CD14-positive monocyte (primary cell): Measurements from ENCODE around the gene DGKI. TPM values are rescaled to one million over a fixed set of nuclear protein-coding genes. Genes with fewer than 3 reads are reported as not detected.

Source experiments
- DNase-seq, 3 donors: peaks; one replicate each; pipeline ENCODE4 v3.0.0-alpha.2; 2011 to 2022
- H2AFZ ChIP-seq: 2 replicates; pipeline ENCODE4 v1.6.0; 2012; ENCODE audit warnings: mild to moderate bottlenecking, low read depth, low read length, inconsistent platforms; ENCODE audit not compliant: insufficient read depth, poor library complexity, severe bottlenecking
- H3K27ac ChIP-seq, 2 donors: 1 replicate in 1 of 2; 2 replicates in 1 of 2; pipeline ENCODE4 v1.5.1; 2012 to 2013; ENCODE audit warnings: low read length in 2 of 2, control low read depth in 1 of 2, inconsistent platforms in 1 of 2, low read depth in 1 of 2, mild to moderate bottlenecking in 1 of 2
- H3K27me3 ChIP-seq, 2 donors: one replicate each; pipeline versions ENCODE4 v1.6.0 to v1.6.1; 2011 to 2013; ENCODE audit warnings: low read length in 2 of 2; ENCODE audit not compliant: control insufficient read depth in 2 of 2, insufficient read depth in 2 of 2
- H3K36me3 ChIP-seq, 2 donors: replicated peaks in 1 of 2; 1 replicate in 1 of 2; 2 replicates in 1 of 2; pipeline versions ENCODE4 v1.5.1 to v1.6.1; 2012 to 2013; ENCODE audit warnings: low read length in 2 of 2, control low read depth in 1 of 2, inconsistent platforms in 1 of 2, mild to moderate bottlenecking in 1 of 2; ENCODE audit not compliant: insufficient read depth in 2 of 2, control insufficient read depth in 1 of 2
- H3K4me1 ChIP-seq, 2 donors: 1 replicate in 1 of 2; 2 replicates in 1 of 2; pipeline versions ENCODE4 v1.5.1 to v1.6.1; 2012 to 2013; ENCODE audit warnings: low read length in 2 of 2, control low read depth in 1 of 2, inconsistent platforms in 1 of 2, mild to moderate bottlenecking in 1 of 2, moderate library complexity in 1 of 2; ENCODE audit not compliant: insufficient read depth in 2 of 2, control insufficient read depth in 1 of 2
- H3K4me2 ChIP-seq: replicated peaks from 2 replicates; pipeline ENCODE3; 2012; ENCODE audit warnings: low read length, moderate library complexity, mild to moderate bottlenecking; ENCODE audit not compliant: poor library complexity, severe bottlenecking; ENCODE audit errors: extremely low read depth
- H3K4me3 ChIP-seq, 3 experiments: fragments of 200-600 bp in 1 of 3; sonication (generic) in 1 of 3; replicated peaks in 1 of 3; 1 replicate in 2 of 3; 2 replicates in 1 of 3; pipeline ENCODE4 v1.5.1; 2011 to 2013; ENCODE audit warnings: low read length in 3 of 3, mild to moderate bottlenecking in 3 of 3, control low read depth in 2 of 3, low read depth in 2 of 3, inconsistent platforms in 1 of 3, moderate library complexity in 1 of 3
- H3K79me2 ChIP-seq: 2 replicates; pipeline ENCODE4 v1.6.0; 2012; ENCODE audit warnings: mild to moderate bottlenecking, control low read depth, inconsistent platforms, low read length, moderate library complexity; ENCODE audit not compliant: insufficient read depth
- H3K9ac ChIP-seq: 2 replicates; pipeline ENCODE4 v1.6.0; 2017; ENCODE audit warnings: low read length, mild to moderate bottlenecking; ENCODE audit not compliant: insufficient read depth, poor library complexity, severe bottlenecking
- H3K9me3 ChIP-seq, 2 donors: replicated peaks in 1 of 2; 1 replicate in 1 of 2; 2 replicates in 1 of 2; pipeline versions ENCODE4 v1.5.1 to v1.6.1; 2012 to 2013; ENCODE audit warnings: low read length in 2 of 2, control low read depth in 1 of 2; ENCODE audit not compliant: control insufficient read depth in 1 of 2, insufficient read depth in 1 of 2
- H4K20me1 ChIP-seq: 2 replicates; pipeline ENCODE4 v1.6.0; 2012; ENCODE audit warnings: mild to moderate bottlenecking, low read length, control low read depth, moderate library complexity; ENCODE audit not compliant: insufficient read depth
- H3K27ac Mint-ChIP-seq, 7 donors: one replicate each; pipeline ENCODE4 v1.8.0; 2020; ENCODE audit warnings: mild to moderate bottlenecking in 7 of 7, mixed read lengths in 7 of 7, moderate library complexity in 6 of 7, inconsistent platforms in 2 of 7
- H3K27me3 Mint-ChIP-seq, 3 donors: one replicate each; pipeline ENCODE4 v1.8.0; 2021 to 2022; ENCODE audit warnings: low read depth in 3 of 3, mild to moderate bottlenecking in 3 of 3, mixed read lengths in 3 of 3, moderate library complexity in 3 of 3, inconsistent platforms in 1 of 3
- H3K36me3 Mint-ChIP-seq, 2 donors: one replicate each; pipeline ENCODE4 v1.8.0; 2020; ENCODE audit warnings: mixed read lengths in 2 of 2, inconsistent platforms in 1 of 2, mild to moderate bottlenecking in 1 of 2
- H3K4me1 Mint-ChIP-seq: one replicate; pipeline ENCODE4 v1.8.0; 2020; ENCODE audit warnings: mild to moderate bottlenecking, mixed read lengths
- H3K4me3 Mint-ChIP-seq, 2 donors: one replicate each; pipeline ENCODE4 v1.8.0; 2020; ENCODE audit warnings: mild to moderate bottlenecking in 2 of 2, mixed read lengths in 2 of 2, moderate library complexity in 1 of 2
- H3K9me3 Mint-ChIP-seq, 7 donors: one replicate each; pipeline ENCODE4 v1.8.0; 2020 to 2022; ENCODE audit warnings: mixed read lengths in 7 of 7, mild to moderate bottlenecking in 6 of 7, moderate library complexity in 6 of 7, inconsistent platforms in 2 of 7
- CTCF ChIP-seq: fragments of 200-600 bp; IDR thresholded peaks from one replicate; pipeline ENCODE4 v1.8.0; 2022; ENCODE audit warnings: antibody characterized with exemption, mild to moderate bottlenecking
- WGBS: methylation state at CpG from one replicate; pipeline ENCODE4 v1.1.5; 2013; ENCODE audit warnings: missing lambda C conversion rate; ENCODE audit not compliant: insufficient coverage; 5-methylcytosine and 5-hydroxymethylcytosine counted together
- intact Hi-C, 2 donors: fragments of 100-400 bp; cut with micrococcal nuclease; formaldehyde crosslinking; loops; one replicate each; pipeline versions ENCODE4 v1.15.0 to v1.15.1; 2023
- polyA plus RNA-seq, 3 donors: library from polyadenylated mRNA; depleted of rRNA in 1 of 3; unstranded in 2 of 3; stranded (reverse) in 1 of 3; fragments of 300-500 nt in 2 of 3; fragments of >200 nt in 1 of 3; fragmentation: Illumina TruSeq in 2 of 3; gene quantifications; 1 replicate in 2 of 3; 2 replicates in 1 of 3; pipeline ENCODE4 v1.2.3, GENCODE V29; 2012 to 2021

The DGKI gene
- polyA plus RNA-seq, 3 donors = not detected

- no peak overlapping the region for H2AFZ ChIP-seq
- Mint-ChIP-seq H3K4me1 (no peaks in the 10 kb centered on the region), H3K4me3 (no peak overlapping the region), H3K27me3 (peaks cover 1 to 5% (median 1%) of the 10 kb centered on the region in 3 donors), H3K36me3 (no peaks in the 10 kb centered on the region), H3K27ac (no peak overlapping the region), H3K9me3 (peaks cover 0 to 3% (median 2%) of the 10 kb centered on the region in 7 donors)
- H3K4me2 ChIP-seq = no peak overlapping the region
- intact Hi-C loops = no loop called here
- no peak overlapping the region for H3K27ac ChIP-seq
- H3K9me3 ChIP-seq = no peaks in the 10 kb centered on the region
- no peak for DNase-seq
- no peaks in the 10 kb centered on the region for H4K20me1 ChIP-seq
- H3K36me3 ChIP-seq = no peaks in the 10 kb centered on the region
- H3K79me2 ChIP-seq = no peaks in the 10 kb centered on the region
- H3K27me3 ChIP-seq = peaks cover 0 to 3% of the 10 kb centered on the region in 2 donors
- H3K4me1 ChIP-seq = no peaks in the 10 kb centered on the region
- H3K9ac ChIP-seq = no peak overlapping the region
- TF ChIP-seq CTCF = no peak
- 40% methylated on average over 1 of the region's 7 CpGs for WGBS
- no peak overlapping the region for H3K4me3 ChIP-seq
Observed at GRCh38 chr7:137681657-137682562, 164.9 kb downstream of the DGKI start.

- H3K27me3 Mint-ChIP-seq = peaks cover 0 to 6% (median 4%) of the 10 kb centered on the region in 3 donors
- H3K27ac Mint-ChIP-seq = no peak overlapping the region
- no peak overlapping the region for H3K4me3 ChIP-seq
- H3K4me1 ChIP-seq = peaks cover 0 to 2% of the 10 kb centered on the region in 2 donors
- H2AFZ ChIP-seq = no peak overlapping the region
- TF ChIP-seq CTCF = no peak
- 75% methylated on average over 7 of the region's 11 CpGs for WGBS
- H3K27ac ChIP-seq = no peak overlapping the region
- peaks cover 0 to 2% (median 0%) of the 10 kb centered on the region in 7 donors for H3K9me3 Mint-ChIP-seq
- no peak for DNase-seq
- no peaks in the 10 kb centered on the region for H3K36me3 ChIP-seq
- H3K27me3 ChIP-seq = no peaks in the 10 kb centered on the region
- H3K79me2 ChIP-seq = no peaks in the 10 kb centered on the region
- H4K20me1 ChIP-seq = no peaks in the 10 kb centered on the region
- H3K4me3 Mint-ChIP-seq = peak overlapping the region in 1 of 2 donors; percentile 10
- no peak overlapping the region for H3K4me2 ChIP-seq
- no peaks in the 10 kb centered on the region for H3K36me3 Mint-ChIP-seq
- intact Hi-C loops = no loop called here
- peaks cover 4% of the 10 kb centered on the region for H3K4me1 Mint-ChIP-seq
- no peaks in the 10 kb centered on the region for H3K9me3 ChIP-seq
- no peak overlapping the region for H3K9ac ChIP-seq
Observed at GRCh38 chr7:137674551-137675409, 172.0 kb downstream of the DGKI start.
